ENCODE data around the gene VIPR2.
"Not testable (repeated sequence)": the region's sequence is repeated elsewhere in the genome, so short reads cannot be mapped to it uniquely, and the experiment has no call there.

The VIPR2 gene

GRCh38 chr7:159000070-159000469, 144.6 kb downstream of the VIPR2 start:
- Histone ChIP-seq H3K4me1 (ENCODE audit: control insufficient read depth, low read length) (no peaks in the 10 kb centered on the region), H3F3A (ENCODE audit: control insufficient read depth, insufficient read depth) (no peaks in the 10 kb centered on the region), H3K27me3 (ENCODE audit: control insufficient read depth, low read length) (no peaks in the 10 kb centered on the region), H3K4me3 (ENCODE audit: low read length) (no peak overlapping the region), H3K9me2 (replicated peaks; ENCODE audit: control insufficient read depth, low read length) (no peaks in the 10 kb centered on the region), H3K79me2 (ENCODE audit: control insufficient read depth, low read length) (no peaks in the 10 kb centered on the region), H3K9me3 (ENCODE audit: control insufficient read depth, insufficient read depth, low read length) (no peaks in the 10 kb centered on the region), H4K20me1 (ENCODE audit: control insufficient read depth, insufficient read depth, low read depth, low read length) (no peaks in the 10 kb centered on the region), H3K36me3 (ENCODE audit: control insufficient read depth, low read length) (no peaks in the 10 kb centered on the region), H3K27ac (ENCODE audit: low read depth, low read length) (no peak overlapping the region), H3K4me2 (ENCODE audit: low read length) (no peak overlapping the region)
- TF ChIP-seq, protein P1, sequence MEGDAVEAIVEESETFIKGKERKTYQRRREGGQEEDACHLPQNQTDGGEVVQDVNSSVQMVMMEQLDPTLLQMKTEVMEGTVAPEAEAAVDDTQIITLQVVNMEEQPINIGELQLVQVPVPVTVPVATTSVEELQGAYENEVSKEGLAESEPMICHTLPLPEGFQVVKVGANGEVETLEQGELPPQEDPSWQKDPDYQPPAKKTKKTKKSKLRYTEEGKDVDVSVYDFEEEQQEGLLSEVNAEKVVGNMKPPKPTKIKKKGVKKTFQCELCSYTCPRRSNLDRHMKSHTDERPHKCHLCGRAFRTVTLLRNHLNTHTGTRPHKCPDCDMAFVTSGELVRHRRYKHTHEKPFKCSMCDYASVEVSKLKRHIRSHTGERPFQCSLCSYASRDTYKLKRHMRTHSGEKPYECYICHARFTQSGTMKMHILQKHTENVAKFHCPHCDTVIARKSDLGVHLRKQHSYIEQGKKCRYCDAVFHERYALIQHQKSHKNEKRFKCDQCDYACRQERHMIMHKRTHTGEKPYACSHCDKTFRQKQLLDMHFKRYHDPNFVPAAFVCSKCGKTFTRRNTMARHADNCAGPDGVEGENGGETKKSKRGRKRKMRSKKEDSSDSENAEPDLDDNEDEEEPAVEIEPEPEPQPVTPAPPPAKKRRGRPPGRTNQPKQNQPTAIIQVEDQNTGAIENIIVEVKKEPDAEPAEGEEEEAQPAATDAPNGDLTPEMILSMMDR (IDR thresholded peaks at IDR 0.05; ENCODE audit: low read depth, low read length, poor library complexity, severe bottlenecking), result no peak
- TF ChIP-seq EZH2phosphoT487 (IDR thresholded peaks at IDR 0.05; ENCODE audit: borderline replicate concordance, low read length), result no peak

GRCh38 chr7:158999496-158999895, 145.2 kb downstream of the VIPR2 start:
- Histone ChIP-seq H3K4me3 (ENCODE audit: low read length) (no peak overlapping the region), H4K20me1 (ENCODE audit: control insufficient read depth, insufficient read depth, low read depth, low read length) (no peaks in the 10 kb centered on the region), H3K27me3 (ENCODE audit: control insufficient read depth, low read length) (no peaks in the 10 kb centered on the region), H3F3A (ENCODE audit: control insufficient read depth, insufficient read depth) (no peaks in the 10 kb centered on the region), H3K27ac (ENCODE audit: low read depth, low read length) (no peak overlapping the region), H3K79me2 (ENCODE audit: control insufficient read depth, low read length) (no peaks in the 10 kb centered on the region), H3K4me1 (ENCODE audit: control insufficient read depth, low read length) (no peaks in the 10 kb centered on the region), H3K4me2 (ENCODE audit: low read length) (no peak overlapping the region), H3K36me3 (ENCODE audit: control insufficient read depth, low read length) (no peaks in the 10 kb centered on the region), H3K9me2 (replicated peaks; ENCODE audit: control insufficient read depth, low read length) (no peaks in the 10 kb centered on the region), H3K9me3 (ENCODE audit: control insufficient read depth, insufficient read depth, low read length) (no peaks in the 10 kb centered on the region)
- no peak for TF ChIP-seq EZH2phosphoT487 (IDR thresholded peaks at IDR 0.05; ENCODE audit: borderline replicate concordance, low read length)
- TF ChIP-seq, protein P1 (IDR thresholded peaks at IDR 0.05; ENCODE audit: low read depth, low read length, poor library complexity, severe bottlenecking), result no peak

DNA sequence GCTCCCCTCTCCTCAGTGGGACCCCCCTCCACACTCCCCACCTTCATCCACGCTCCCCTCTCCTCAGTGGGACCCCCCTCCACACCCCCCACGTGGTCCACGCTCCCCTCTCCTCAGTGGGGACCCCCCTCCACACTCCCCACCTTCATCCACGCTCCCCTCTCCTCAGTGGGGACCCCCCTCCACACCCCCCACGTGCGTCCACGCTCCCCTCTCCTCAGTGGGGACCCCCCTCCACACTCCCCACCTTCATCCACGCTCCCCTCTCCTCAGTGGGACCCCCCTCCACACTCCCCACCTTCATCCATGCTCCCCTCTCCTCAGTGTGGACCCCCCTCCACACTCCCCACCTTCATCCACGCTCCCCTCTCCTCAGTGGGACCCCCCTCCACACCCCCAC, 146.4 kb downstream of the VIPR2 start:
- H4K20me1 ChIP-seq (ENCODE audit: control insufficient read depth, insufficient read depth, low read depth, low read length); H3K27me3 ChIP-seq (ENCODE audit: control insufficient read depth, low read length): not testable (repeated sequence)

DNA sequence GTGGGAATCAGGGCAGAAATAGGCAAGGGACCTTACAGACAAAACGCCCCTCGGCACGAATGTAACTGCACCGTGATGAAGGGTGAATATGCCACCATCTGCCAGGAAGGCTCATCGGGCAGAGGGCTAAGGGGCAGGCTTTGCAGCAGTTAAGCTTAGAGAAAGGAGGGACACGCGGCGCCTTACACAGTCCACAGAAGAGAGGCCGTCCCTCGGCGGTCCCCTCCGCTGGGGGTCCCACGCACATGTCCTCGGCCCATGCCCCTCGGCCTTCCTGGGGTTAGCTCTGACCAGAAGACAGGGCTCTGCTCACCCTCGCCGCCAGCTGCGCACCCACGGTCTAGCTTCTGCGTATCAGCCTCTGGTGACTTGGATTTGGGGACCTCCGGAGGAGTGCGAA, 147.2 kb downstream of the VIPR2 start:
- Histone ChIP-seq H4K20me1 (ENCODE audit: control insufficient read depth, insufficient read depth, low read depth, low read length) (no peaks in the 10 kb centered on the region), H3K79me2 (ENCODE audit: control insufficient read depth, low read length) (no peaks in the 10 kb centered on the region), H3K4me1 (ENCODE audit: control insufficient read depth, low read length) (no peaks in the 10 kb centered on the region), H3K9me3 (ENCODE audit: control insufficient read depth, insufficient read depth, low read length) (no peaks in the 10 kb centered on the region), H3K27me3 (ENCODE audit: control insufficient read depth, low read length) (no peaks in the 10 kb centered on the region), H3K4me2 (ENCODE audit: low read length) (no peak overlapping the region), H3K27ac (ENCODE audit: low read depth, low read length) (no peak overlapping the region), H3F3A (ENCODE audit: control insufficient read depth, insufficient read depth) (no peaks in the 10 kb centered on the region), H3K9me2 (replicated peaks; ENCODE audit: control insufficient read depth, low read length) (no peaks in the 10 kb centered on the region), H3K4me3 (ENCODE audit: low read length) (no peak overlapping the region), H3K36me3 (ENCODE audit: control insufficient read depth, low read length) (no peaks in the 10 kb centered on the region)
- TF ChIP-seq EZH2phosphoT487 (IDR thresholded peaks at IDR 0.05; ENCODE audit: borderline replicate concordance, low read length), result no peak

More for the DNA sequence above, 146.4 kb downstream of the VIPR2 start:
- H3K4me3 ChIP-seq (ENCODE audit: low read length); H3K27ac ChIP-seq (ENCODE audit: low read depth, low read length); H3K79me2 ChIP-seq (ENCODE audit: control insufficient read depth, low read length); H3K36me3 ChIP-seq (ENCODE audit: control insufficient read depth, low read length); H3K9me2 ChIP-seq (replicated peaks; ENCODE audit: control insufficient read depth, low read length); H3F3A ChIP-seq (ENCODE audit: control insufficient read depth, insufficient read depth); H3K9me3 ChIP-seq (ENCODE audit: control insufficient read depth, insufficient read depth, low read length); H3K4me1 ChIP-seq (ENCODE audit: control insufficient read depth, low read length); H3K4me2 ChIP-seq (ENCODE audit: low read length): not testable (repeated sequence)
